ENCODE measurements around the gene FRA10AC1. TPM values are rescaled to one million over a fixed set of nuclear protein-coding genes. Genes with fewer than 3 reads are reported as not detected.

The FRA10AC1 gene
- total RNA-seq, 1 experiment from 2014 or later = 21.6 TPM

DNA sequence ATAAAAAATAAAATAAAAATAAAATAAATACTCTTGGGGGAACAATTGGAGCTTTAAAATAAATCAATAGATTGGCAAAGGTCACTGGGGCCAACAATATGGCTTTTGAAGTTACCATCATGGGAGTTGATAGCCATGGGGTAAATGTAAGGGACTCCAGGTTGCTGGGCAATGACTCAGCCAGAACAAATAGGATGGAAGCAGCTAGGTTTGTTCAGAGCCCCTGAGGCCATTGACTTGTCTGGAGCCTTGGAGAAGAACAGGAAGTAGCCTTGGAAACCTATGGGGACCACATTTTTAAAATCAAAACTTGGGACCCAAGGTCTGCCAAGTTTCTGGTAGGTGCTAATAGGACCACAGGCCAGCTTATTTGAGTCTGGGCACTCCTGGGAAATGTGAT, 20.2 kb upstream of the FRA10AC1 start:
- ChIA-PET CTCF (no interaction called here), POLR2A (ENCODE audit: low non-redundant PET) (no interaction called here)
- intact Hi-C loops (cut with micrococcal nuclease; ENCODE audit: unreplicated experiment) = no loop called here
- H3K27me3 ChIP-seq (replicated peaks; ENCODE audit: insufficient read depth, low read depth, low read length, poor library complexity) = peaks cover 36% of the 10 kb centered on the region
- H3K36me3 ChIP-seq (ENCODE audit: insufficient read depth, low read length, poor library complexity, severe bottlenecking) = no peaks in the 10 kb centered on the region
- TF ChIP-seq CTCF (conservative IDR thresholded peaks at IDR 0.05; ENCODE audit: low read depth, low read length) (no peak), EZH2 (IDR thresholded peaks at IDR 0.05; ENCODE audit: borderline replicate concordance, low read depth, low read length, poor library complexity, severe bottlenecking) (no peak)
- no peaks in the 10 kb centered on the region for H3K9me3 ChIP-seq (ENCODE audit: low read depth, low read length, poor library complexity, severe bottlenecking)
- no peak for DNase-seq (ENCODE audit: low spot score)
- no TSS peak for BruUV-seq (replicated peaks)
- H3K27ac ChIP-seq (ENCODE audit: low read depth, low read length, poor library complexity, severe bottlenecking) = no peak overlapping the region
- H3K4me3 ChIP-seq (ENCODE audit: low read depth, low read length, poor library complexity, severe bottlenecking) = no peak overlapping the region
- H3K4me1 ChIP-seq (ENCODE audit: insufficient read depth, low read length, poor library complexity, severe bottlenecking) = no peaks in the 10 kb centered on the region

DNA sequence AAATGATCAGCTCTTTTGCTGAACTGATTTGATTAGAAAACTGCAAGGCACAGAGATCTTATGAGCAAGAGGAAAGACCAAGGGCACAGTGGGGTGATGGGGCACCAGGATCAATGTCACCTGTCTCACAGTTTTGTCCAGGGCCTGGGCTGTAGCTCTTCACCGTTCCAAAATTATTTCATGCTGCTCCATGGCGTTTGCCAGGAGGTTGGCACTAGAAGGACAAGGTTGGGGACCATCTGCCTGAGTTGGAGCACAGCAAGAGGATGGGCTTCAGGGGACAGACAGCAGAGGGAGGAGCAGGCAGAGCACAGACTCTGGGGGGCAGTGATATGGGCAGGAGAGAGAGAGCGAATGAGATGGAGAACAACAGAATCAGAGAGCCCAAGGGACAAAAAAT, 17.5 kb upstream of the FRA10AC1 start:
- no peak overlapping the region for H3K27ac ChIP-seq (ENCODE audit: low read depth, low read length, poor library complexity, severe bottlenecking)
- no peak overlapping the region for H3K4me3 ChIP-seq (ENCODE audit: low read depth, low read length, poor library complexity, severe bottlenecking)
- H3K9me3 ChIP-seq (ENCODE audit: low read depth, low read length, poor library complexity, severe bottlenecking) = no peaks in the 10 kb centered on the region
- intact Hi-C loops (cut with micrococcal nuclease; ENCODE audit: unreplicated experiment) = no loop called here
- H3K27me3 ChIP-seq (replicated peaks; ENCODE audit: insufficient read depth, low read depth, low read length, poor library complexity) = peaks cover 11% of the 10 kb centered on the region
- POLR2A ChIA-PET (ENCODE audit: low non-redundant PET) = no interaction called here
- H3K4me1 ChIP-seq (ENCODE audit: insufficient read depth, low read length, poor library complexity, severe bottlenecking) = no peaks in the 10 kb centered on the region
- no peak for TF ChIP-seq EZH2 (IDR thresholded peaks at IDR 0.05; ENCODE audit: borderline replicate concordance, low read depth, low read length, poor library complexity, severe bottlenecking)
- no peaks in the 10 kb centered on the region for H3K36me3 ChIP-seq (ENCODE audit: insufficient read depth, low read length, poor library complexity, severe bottlenecking)
- BruUV-seq (replicated peaks) = no TSS peak
- DNase-seq (ENCODE audit: low spot score) = no peak
- CTCF ChIA-PET = no interaction called here

- ChIA-PET CTCF (interaction anchor here (0.6 kb wide), 1 partner anchor 716 kb away, joined by 3 read pairs; no protein-coding TSS in a partner anchor), POLR2A (ENCODE audit: low non-redundant PET) (interaction anchor here (0.6 kb wide), 1 partner anchor 33 kb away, joined by 8 read pairs; no protein-coding TSS in a partner anchor)
- Histone ChIP-seq H3K27me3 (replicated peaks; ENCODE audit: insufficient read depth, low read depth, low read length, poor library complexity) (peaks cover 3% of the 10 kb centered on the region), H3K36me3 (ENCODE audit: insufficient read depth, low read length, poor library complexity, severe bottlenecking) (no peaks in the 10 kb centered on the region), H3K4me1 (ENCODE audit: insufficient read depth, low read length, poor library complexity, severe bottlenecking) (no peaks in the 10 kb centered on the region), H3K9me3 (ENCODE audit: low read depth, low read length, poor library complexity, severe bottlenecking) (no peaks in the 10 kb centered on the region), H3K4me3 (ENCODE audit: low read depth, low read length, poor library complexity, severe bottlenecking) (no peak overlapping the region), H3K27ac (ENCODE audit: low read depth, low read length, poor library complexity, severe bottlenecking) (no peak overlapping the region)
- no peak for TF ChIP-seq CTCF (conservative IDR thresholded peaks at IDR 0.05; ENCODE audit: low read depth, low read length)
- no peak for TF ChIP-seq EZH2 (IDR thresholded peaks at IDR 0.05; ENCODE audit: borderline replicate concordance, low read depth, low read length, poor library complexity, severe bottlenecking)
- intact Hi-C loops (cut with micrococcal nuclease; ENCODE audit: unreplicated experiment) = no loop called here
- DNase-seq (ENCODE audit: low spot score) = no peak
- no TSS peak for BruUV-seq (replicated peaks)
Measured at GRCh38 chr10:93718937-93719725, 16.7 kb upstream of the FRA10AC1 start.

- no peaks in the 10 kb centered on the region for H3K4me1 ChIP-seq (ENCODE audit: insufficient read depth, low read length, poor library complexity, severe bottlenecking)
- DNase-seq (ENCODE audit: low spot score) = no peak
- no peak for TF ChIP-seq EZH2 (IDR thresholded peaks at IDR 0.05; ENCODE audit: borderline replicate concordance, low read depth, low read length, poor library complexity, severe bottlenecking)
- no peak for TF ChIP-seq CTCF (conservative IDR thresholded peaks at IDR 0.05; ENCODE audit: low read depth, low read length)
- CTCF ChIA-PET = no interaction called here
- no peaks in the 10 kb centered on the region for H3K27me3 ChIP-seq (replicated peaks; ENCODE audit: insufficient read depth, low read depth, low read length, poor library complexity)
- no peak overlapping the region for H3K4me3 ChIP-seq (ENCODE audit: low read depth, low read length, poor library complexity, severe bottlenecking)
- intact Hi-C loops (cut with micrococcal nuclease; ENCODE audit: unreplicated experiment) = no loop called here
- no peaks in the 10 kb centered on the region for H3K36me3 ChIP-seq (ENCODE audit: insufficient read depth, low read length, poor library complexity, severe bottlenecking)
- H3K9me3 ChIP-seq (ENCODE audit: low read depth, low read length, poor library complexity, severe bottlenecking) = no peaks in the 10 kb centered on the region
- POLR2A ChIA-PET (ENCODE audit: low non-redundant PET) = no interaction called here
- no peak overlapping the region for H3K27ac ChIP-seq (ENCODE audit: low read depth, low read length, poor library complexity, severe bottlenecking)
- no TSS peak for BruUV-seq (replicated peaks)
Measured at GRCh38 chr10:93716766-93717165, 14.4 kb upstream of the FRA10AC1 start.
